Astrocyte (in vitro differentiated cells and primary cell): ENCODE results near the gene AUTS2. TPM values are rescaled to one million over a fixed set of nuclear protein-coding genes. Genes with fewer than 3 reads are reported as not detected.

Source experiments
- DNase-seq: peaks from one replicate; pipeline ENCODE4 v3.0.0-alpha.2; 2010; ENCODE audit warnings: low read depth
- FAIRE-seq: peaks from 2 replicates; lab custom pipeline; 2011; peaks lifted over from hg19 to GRCh38; lab: Jason Lieb, UNC
- H2AFZ ChIP-seq: 2 replicates; pipeline ENCODE4 v1.6.0; 2012; ENCODE audit warnings: low read depth, low read length, inconsistent platforms
- H3K27ac ChIP-seq: 2 replicates; pipeline ENCODE4 v1.5.1; 2011; ENCODE audit warnings: low read depth, low read length, inconsistent platforms
- H3K27me3 ChIP-seq: 2 replicates; pipeline ENCODE4 v1.6.0; 2011; ENCODE audit warnings: low read length, inconsistent platforms; ENCODE audit not compliant: insufficient read depth
- H3K36me3 ChIP-seq: 2 replicates; pipeline ENCODE4 v1.5.1; 2011; ENCODE audit warnings: low read length, inconsistent platforms; ENCODE audit not compliant: insufficient read depth
- H3K4me1 ChIP-seq: 2 replicates; pipeline ENCODE4 v1.5.1; 2011; ENCODE audit warnings: low read length, inconsistent platforms; ENCODE audit not compliant: insufficient read depth
- H3K4me2 ChIP-seq: 2 replicates; pipeline ENCODE4 v1.6.0; 2012; ENCODE audit warnings: low read length, inconsistent platforms
- H3K4me3 ChIP-seq: 2 replicates; pipeline ENCODE4 v1.5.1; 2011; ENCODE audit warnings: low read depth, mild to moderate bottlenecking, low read length, inconsistent platforms; ENCODE audit not compliant: insufficient read depth
- H3K79me2 ChIP-seq: 2 replicates; pipeline ENCODE4 v1.6.0; 2012; ENCODE audit warnings: mild to moderate bottlenecking, low read length, inconsistent platforms; ENCODE audit not compliant: insufficient read depth
- H3K9ac ChIP-seq: 2 replicates; pipeline ENCODE4 v1.6.0; 2012; ENCODE audit warnings: mild to moderate bottlenecking, low read length, inconsistent platforms
- H3K9me3 ChIP-seq: 2 replicates; pipeline ENCODE4 v1.5.1; 2012; ENCODE audit warnings: low read depth, mild to moderate bottlenecking, low read length, inconsistent platforms; ENCODE audit not compliant: insufficient read depth
- H4K20me1 ChIP-seq: 2 replicates; pipeline ENCODE4 v1.6.0; 2012; ENCODE audit warnings: low read length, inconsistent platforms; ENCODE audit not compliant: insufficient read depth
- H3K27ac Mint-ChIP-seq: one replicate; pipeline ENCODE4 v1.8.0; 2021; ENCODE audit warnings: mild to moderate bottlenecking, mixed read lengths; ENCODE audit not compliant: unreplicated experiment
- H3K27me3 Mint-ChIP-seq: one replicate; pipeline ENCODE4 v1.8.0; 2021; ENCODE audit warnings: low read depth, mixed read lengths; ENCODE audit not compliant: unreplicated experiment
- H3K36me3 Mint-ChIP-seq: one replicate; pipeline ENCODE4 v1.8.0; 2021; ENCODE audit warnings: low read depth, mixed read lengths; ENCODE audit not compliant: unreplicated experiment
- H3K4me1 Mint-ChIP-seq: one replicate; pipeline ENCODE4 v1.8.0; 2021; ENCODE audit warnings: low read depth, mixed read lengths; ENCODE audit not compliant: unreplicated experiment
- H3K4me3 Mint-ChIP-seq: one replicate; pipeline ENCODE4 v1.8.0; 2021; ENCODE audit warnings: mild to moderate bottlenecking, moderate library complexity, mixed read lengths; ENCODE audit not compliant: unreplicated experiment
- H3K9me3 Mint-ChIP-seq: one replicate; pipeline ENCODE4 v1.8.0; 2021; ENCODE audit warnings: mild to moderate bottlenecking, mixed read lengths; ENCODE audit not compliant: unreplicated experiment
- CTCF ChIP-seq: IDR thresholded peaks from 2 replicates; pipeline ENCODE4 v1.5.1; 2011; ENCODE audit warnings: low read depth, mild to moderate bottlenecking, inconsistent platforms, low read length, moderate library complexity; ENCODE audit not compliant: insufficient read depth
- EZH2 ChIP-seq: IDR thresholded peaks from 2 replicates; pipeline ENCODE4 v1.6.1; 2012; ENCODE audit warnings: mild to moderate bottlenecking, low read length, inconsistent platforms; ENCODE audit not compliant: insufficient read depth
- total RNA-seq: library from RNA; stranded (reverse); gene quantifications from 2 replicates; pipeline ENCODE4 v1.2.1, GENCODE V29; 2021

Gene AUTS2
- total RNA-seq, 1 donor from 2014 or later: 73.2 TPM

GRCh38 chr7:69858471-69858870 is 260.2 kb downstream of the AUTS2 start:
- DNase-seq (no peak), FAIRE-seq (no peak)
- no peak overlapping the region for H2AFZ ChIP-seq
- H3K9me3 ChIP-seq: no peaks in the 10 kb centered on the region
- no peaks in the 10 kb centered on the region for H3K27me3 Mint-ChIP-seq
- no peak overlapping the region for H3K27ac ChIP-seq
- H3K27ac Mint-ChIP-seq: no peak overlapping the region
- no peak for TF ChIP-seq CTCF
- no peak for TF ChIP-seq EZH2
- peaks cover 5% of the 10 kb centered on the region for H3K27me3 ChIP-seq
- peaks cover 6% of the 10 kb centered on the region for H3K4me1 Mint-ChIP-seq
- H3K4me3 Mint-ChIP-seq: no peak overlapping the region
- H3K4me1 ChIP-seq: no peaks in the 10 kb centered on the region
- H3K9me3 Mint-ChIP-seq: no peaks in the 10 kb centered on the region
- no peaks in the 10 kb centered on the region for H3K36me3 ChIP-seq
- H4K20me1 ChIP-seq: peaks cover 20% of the 10 kb centered on the region
- H3K9ac ChIP-seq: no peak overlapping the region
- H3K79me2 ChIP-seq: no peaks in the 10 kb centered on the region
- no peaks in the 10 kb centered on the region for H3K36me3 Mint-ChIP-seq
- H3K4me3 ChIP-seq: no peak overlapping the region
- H3K4me2 ChIP-seq: no peak overlapping the region

- no peak overlapping the region for H3K9ac ChIP-seq
- no peak for DNase-seq
These were observed 261.1 kb downstream of the AUTS2 start for GRCh38 chr7:69859342-69859741.

More at GRCh38 chr7:69859342-69859741, 261.1 kb downstream of the AUTS2 start:
- Histone ChIP-seq H3K4me3 (no peak overlapping the region), H3K9me3 (no peaks in the 10 kb centered on the region), H3K4me2 (no peak overlapping the region), H3K79me2 (no peaks in the 10 kb centered on the region), H3K27ac (no peak overlapping the region), H3K4me1 (no peaks in the 10 kb centered on the region), H4K20me1 (peaks cover 27% of the 10 kb centered on the region), H3K36me3 (no peaks in the 10 kb centered on the region), H3K27me3 (peaks cover 5% of the 10 kb centered on the region), H2AFZ (no peak overlapping the region)
- no peak overlapping the region for H3K4me3 Mint-ChIP-seq
- no peak overlapping the region for H3K27ac Mint-ChIP-seq
- no peaks in the 10 kb centered on the region for H3K36me3 Mint-ChIP-seq
- no peaks in the 10 kb centered on the region for H3K27me3 Mint-ChIP-seq
- H3K9me3 Mint-ChIP-seq: no peaks in the 10 kb centered on the region
- TF ChIP-seq CTCF (no peak), EZH2 (no peak)
- no peak for FAIRE-seq
- H3K4me1 Mint-ChIP-seq: peaks cover 6% of the 10 kb centered on the region
